Suprapubic skin (tissue), 4 donors: ENCODE data around the gene SLC43A1. TPM values are rescaled to one million over a fixed set of nuclear protein-coding genes. Genes with fewer than 3 reads are reported as not detected.
"Not testable (repeated sequence)": the region's sequence is repeated elsewhere in the genome, so short reads cannot be mapped to it uniquely, and the experiment has no call there.

Experiments used
- DNase-seq, 2 donors: peaks; one replicate each; pipeline ENCODE4 v3.0.0-alpha.2; 2019; ENCODE audit warnings: low spot score in 2 of 2
- H3K27ac ChIP-seq: fragments of 200-600 bp; sonication (generic); one replicate; pipeline ENCODE4 v1.5.1; 2019
- H3K27me3 ChIP-seq: fragments of 200-600 bp; sonication (generic); one replicate; pipeline ENCODE4 v1.5.1; 2019
- H3K36me3 ChIP-seq: fragments of 200-600 bp; sonication (generic); one replicate; pipeline ENCODE4 v1.5.1; 2019
- H3K4me1 ChIP-seq: fragments of 200-600 bp; sonication (generic); one replicate; pipeline ENCODE4 v1.5.1; 2019
- H3K4me3 ChIP-seq: fragments of 200-600 bp; sonication (generic); one replicate; pipeline ENCODE4 v1.5.1; 2019; ENCODE audit warnings: mild to moderate bottlenecking
- H3K9me3 ChIP-seq: fragments of 200-600 bp; sonication (generic); one replicate; pipeline ENCODE4 v1.5.1; 2019
- EP300 ChIP-seq: sonication (generic); formaldehyde crosslinking; IDR thresholded peaks from one replicate; pipeline ENCODE4 v1.6.1; 2017; ENCODE audit warnings: antibody characterized with exemption
- POLR2A ChIP-seq, 2 donors: fragments of 450-650 bp; IDR thresholded peaks; one replicate each; pipeline ENCODE4 v1.6.1; 2017; ENCODE audit warnings: antibody characterized with exemption in 2 of 2, mild to moderate bottlenecking in 2 of 2, moderate library complexity in 2 of 2
- POLR2AphosphoS5 ChIP-seq, 3 donors: sonication (generic); formaldehyde crosslinking; IDR thresholded peaks; one replicate each; pipeline ENCODE4 v1.6.1; 2017; ENCODE audit warnings: antibody characterized with exemption in 3 of 3
- WGBS: methylation state at CpG from one replicate; pipeline ENCODE4 v1.1.5; 2018; 5-methylcytosine and 5-hydroxymethylcytosine counted together
- total RNA-seq, 4 donors: library from RNA; depleted of rRNA; stranded (reverse); fragments of >200 nt; gene quantifications; one replicate each; pipeline ENCODE4 v1.1.0, GENCODE V29; 2016
- TF ChIP-seq, protein P1 (sequence below), 2 donors: fragments of 200-600 bp in 1 of 2; fragments of 450-650 bp in 1 of 2; sonication (generic) in 1 of 2; IDR thresholded peaks; one replicate each; pipeline ENCODE4 v1.5.1; 2016 to 2019; ENCODE audit warnings: antibody characterized with exemption in 2 of 2, mild to moderate bottlenecking in 1 of 2, moderate library complexity in 1 of 2

The SLC43A1 gene
- total RNA-seq, 4 donors from 2014 or later = 13.8 to 48.8 (median 22.3) TPM

GRCh38 chr11:57542582-57542981 lies 27.1 kb upstream of the SLC43A1 start:
- H3K27me3 ChIP-seq = no peaks in the 10 kb centered on the region
- 48% methylated on average over 4 of the region's 4 CpGs for WGBS
- DNase-seq = no peak
- no peak for TF ChIP-seq POLR2AphosphoS5 (IDR thresholded peaks at IDR 0.05)
- TF ChIP-seq, protein P1, sequence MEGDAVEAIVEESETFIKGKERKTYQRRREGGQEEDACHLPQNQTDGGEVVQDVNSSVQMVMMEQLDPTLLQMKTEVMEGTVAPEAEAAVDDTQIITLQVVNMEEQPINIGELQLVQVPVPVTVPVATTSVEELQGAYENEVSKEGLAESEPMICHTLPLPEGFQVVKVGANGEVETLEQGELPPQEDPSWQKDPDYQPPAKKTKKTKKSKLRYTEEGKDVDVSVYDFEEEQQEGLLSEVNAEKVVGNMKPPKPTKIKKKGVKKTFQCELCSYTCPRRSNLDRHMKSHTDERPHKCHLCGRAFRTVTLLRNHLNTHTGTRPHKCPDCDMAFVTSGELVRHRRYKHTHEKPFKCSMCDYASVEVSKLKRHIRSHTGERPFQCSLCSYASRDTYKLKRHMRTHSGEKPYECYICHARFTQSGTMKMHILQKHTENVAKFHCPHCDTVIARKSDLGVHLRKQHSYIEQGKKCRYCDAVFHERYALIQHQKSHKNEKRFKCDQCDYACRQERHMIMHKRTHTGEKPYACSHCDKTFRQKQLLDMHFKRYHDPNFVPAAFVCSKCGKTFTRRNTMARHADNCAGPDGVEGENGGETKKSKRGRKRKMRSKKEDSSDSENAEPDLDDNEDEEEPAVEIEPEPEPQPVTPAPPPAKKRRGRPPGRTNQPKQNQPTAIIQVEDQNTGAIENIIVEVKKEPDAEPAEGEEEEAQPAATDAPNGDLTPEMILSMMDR (IDR thresholded peaks at IDR 0.05) = no peak
- no peak for TF ChIP-seq EP300
- no peak for TF ChIP-seq POLR2A (IDR thresholded peaks at IDR 0.05)
- no peaks in the 10 kb centered on the region for H3K4me1 ChIP-seq
- peaks cover 3% of the 10 kb centered on the region for H3K36me3 ChIP-seq
- H3K9me3 ChIP-seq = no peaks in the 10 kb centered on the region
- H3K4me3 ChIP-seq = no peak overlapping the region
- no peak overlapping the region for H3K27ac ChIP-seq

DNA sequence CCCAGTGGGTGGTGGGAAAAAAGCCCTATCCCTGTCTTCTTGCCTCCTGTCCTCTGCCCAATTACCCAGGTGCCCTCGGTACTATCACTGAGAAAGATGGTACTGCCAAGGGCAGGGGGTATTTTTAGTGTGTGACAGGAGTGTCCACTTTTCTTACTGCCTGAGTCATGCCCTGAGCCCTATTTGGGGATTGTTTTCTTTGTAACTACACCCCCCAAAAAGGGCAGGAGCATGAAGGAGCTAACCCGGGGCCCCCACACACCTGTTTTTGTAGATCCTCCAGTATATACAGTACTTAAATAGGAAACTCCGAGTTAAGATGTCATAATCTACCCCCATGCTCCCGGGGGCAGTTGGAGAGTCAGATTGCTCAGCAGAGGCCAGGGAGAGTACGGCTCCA lies 25.7 kb upstream of the SLC43A1 start:
- H3K36me3 ChIP-seq = no peaks in the 10 kb centered on the region
- H3K27me3 ChIP-seq = no peaks in the 10 kb centered on the region
- H3K27ac ChIP-seq = no peak overlapping the region
- 85% methylated on average over 4 of the region's 5 CpGs for WGBS
- no peak overlapping the region for H3K4me3 ChIP-seq
- H3K9me3 ChIP-seq = no peaks in the 10 kb centered on the region
- no peak for DNase-seq
- H3K4me1 ChIP-seq = no peaks in the 10 kb centered on the region
- TF ChIP-seq, protein P1 (IDR thresholded peaks at IDR 0.05) = no peak
- TF ChIP-seq EP300 (no peak), POLR2A (IDR thresholded peaks at IDR 0.05) (no peak), POLR2AphosphoS5 (IDR thresholded peaks at IDR 0.05) (no peak)

GRCh38 chr11:57539342-57539741 lies 23.8 kb upstream of the SLC43A1 start:
- H3K4me1 ChIP-seq = no peaks in the 10 kb centered on the region
- no peaks in the 10 kb centered on the region for H3K9me3 ChIP-seq
- no peaks in the 10 kb centered on the region for H3K27me3 ChIP-seq
- WGBS = 47% methylated on average over 1 of the region's 1 CpG
- H3K4me3 ChIP-seq = no peak overlapping the region
- no peaks in the 10 kb centered on the region for H3K36me3 ChIP-seq
- no peak overlapping the region for H3K27ac ChIP-seq
- no peak for DNase-seq
- TF ChIP-seq POLR2A (IDR thresholded peaks at IDR 0.05) = no peak
- TF ChIP-seq, protein P1 (IDR thresholded peaks at IDR 0.05) = no peak
- TF ChIP-seq EP300 = no peak
- TF ChIP-seq POLR2AphosphoS5 (IDR thresholded peaks at IDR 0.05) = no peak

GRCh38 chr11:57536947-57537619 lies 21.6 kb upstream of the SLC43A1 start, which contains the start of gene SMTNL1:
SMTNL1 (plus strand) TSS chr11:57537595; CDS start chr11:57542643, 5,048 bp downstream.
- TF ChIP-seq POLR2A (IDR thresholded peaks at IDR 0.05) = no peak
- TF ChIP-seq POLR2AphosphoS5 (IDR thresholded peaks at IDR 0.05) = no peak
- no peak for TF ChIP-seq EP300
- TF ChIP-seq, protein P1 (IDR thresholded peaks at IDR 0.05) = no peak
- 75% methylated on average over 14 of the region's 14 CpGs for WGBS
- no peaks in the 10 kb centered on the region for H3K9me3 ChIP-seq
- no peaks in the 10 kb centered on the region for H3K27me3 ChIP-seq
- no peak within 1 kb of the TSS for H3K4me3 ChIP-seq
- no peak for DNase-seq
- no peaks in the 10 kb centered on the region for H3K4me1 ChIP-seq
- H3K27ac ChIP-seq = no peak within 1 kb of the TSS
- no peaks in the 10 kb centered on the region for H3K36me3 ChIP-seq

DNA sequence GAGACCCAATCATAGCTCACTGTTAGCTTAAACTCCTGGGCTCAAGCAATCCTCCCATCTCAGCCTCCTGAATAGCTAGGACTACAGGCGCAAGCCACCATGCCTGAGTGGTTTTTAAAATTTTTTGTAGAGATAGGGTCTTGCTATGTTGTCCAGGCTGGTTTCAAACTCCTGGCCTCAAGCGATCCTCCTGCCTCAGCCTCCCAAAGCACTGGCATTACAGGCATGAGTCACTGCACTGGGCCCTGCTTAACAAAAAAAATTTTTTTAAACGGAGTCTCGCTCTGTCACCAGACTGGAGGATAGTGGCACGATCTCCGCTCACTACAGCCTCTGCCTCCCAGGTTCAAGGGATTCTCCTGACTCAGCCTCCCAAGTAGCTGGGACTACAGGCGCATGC lies 18.9 kb upstream of the SLC43A1 start:
- DNase-seq, H3K9me3 ChIP-seq, H3K36me3 ChIP-seq, H3K27me3 ChIP-seq, H3K27ac ChIP-seq, H3K4me3 ChIP-seq: not testable (repeated sequence)
- H3K4me1 ChIP-seq = peaks cover 15% of the 10 kb centered on the region
- WGBS = 95% methylated on average over 7 of the region's 7 CpGs
